ENCODE data around the gene PTPN2. TPM values are rescaled to one million over a fixed set of nuclear protein-coding genes. Genes with fewer than 3 reads are reported as not detected.
A peak's percentile ranks its signal among the peaks of the same experiment; 100 is the strongest.

PTPN2 gene
- total and polyA plus RNA-seq, 9 of the 15 experiments (the other 6 are each of a cell fraction or from before 2014, with no cell fraction given): 36.6 to 66.4 (median 43.8) TPM

- TF ChIP-seq, protein P1, sequence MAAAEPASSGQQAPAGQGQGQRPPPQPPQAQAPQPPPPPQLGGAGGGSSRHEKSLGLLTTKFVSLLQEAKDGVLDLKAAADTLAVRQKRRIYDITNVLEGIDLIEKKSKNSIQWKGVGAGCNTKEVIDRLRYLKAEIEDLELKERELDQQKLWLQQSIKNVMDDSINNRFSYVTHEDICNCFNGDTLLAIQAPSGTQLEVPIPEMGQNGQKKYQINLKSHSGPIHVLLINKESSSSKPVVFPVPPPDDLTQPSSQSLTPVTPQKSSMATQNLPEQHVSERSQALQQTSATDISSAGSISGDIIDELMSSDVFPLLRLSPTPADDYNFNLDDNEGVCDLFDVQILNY (CRISPR knock-in tag; IDR thresholded peaks at IDR 0.05): no peak
- TF ChIP-seq BRF1 (IDR thresholded peaks at IDR 0.05; ENCODE audit: borderline replicate concordance, extremely low read depth, insufficient read length): no peak
- TF ChIP-seq ZNF174 (CRISPR knock-in tag; IDR thresholded peaks at IDR 0.05): no peak
- TF ChIP-seq, protein P2, sequence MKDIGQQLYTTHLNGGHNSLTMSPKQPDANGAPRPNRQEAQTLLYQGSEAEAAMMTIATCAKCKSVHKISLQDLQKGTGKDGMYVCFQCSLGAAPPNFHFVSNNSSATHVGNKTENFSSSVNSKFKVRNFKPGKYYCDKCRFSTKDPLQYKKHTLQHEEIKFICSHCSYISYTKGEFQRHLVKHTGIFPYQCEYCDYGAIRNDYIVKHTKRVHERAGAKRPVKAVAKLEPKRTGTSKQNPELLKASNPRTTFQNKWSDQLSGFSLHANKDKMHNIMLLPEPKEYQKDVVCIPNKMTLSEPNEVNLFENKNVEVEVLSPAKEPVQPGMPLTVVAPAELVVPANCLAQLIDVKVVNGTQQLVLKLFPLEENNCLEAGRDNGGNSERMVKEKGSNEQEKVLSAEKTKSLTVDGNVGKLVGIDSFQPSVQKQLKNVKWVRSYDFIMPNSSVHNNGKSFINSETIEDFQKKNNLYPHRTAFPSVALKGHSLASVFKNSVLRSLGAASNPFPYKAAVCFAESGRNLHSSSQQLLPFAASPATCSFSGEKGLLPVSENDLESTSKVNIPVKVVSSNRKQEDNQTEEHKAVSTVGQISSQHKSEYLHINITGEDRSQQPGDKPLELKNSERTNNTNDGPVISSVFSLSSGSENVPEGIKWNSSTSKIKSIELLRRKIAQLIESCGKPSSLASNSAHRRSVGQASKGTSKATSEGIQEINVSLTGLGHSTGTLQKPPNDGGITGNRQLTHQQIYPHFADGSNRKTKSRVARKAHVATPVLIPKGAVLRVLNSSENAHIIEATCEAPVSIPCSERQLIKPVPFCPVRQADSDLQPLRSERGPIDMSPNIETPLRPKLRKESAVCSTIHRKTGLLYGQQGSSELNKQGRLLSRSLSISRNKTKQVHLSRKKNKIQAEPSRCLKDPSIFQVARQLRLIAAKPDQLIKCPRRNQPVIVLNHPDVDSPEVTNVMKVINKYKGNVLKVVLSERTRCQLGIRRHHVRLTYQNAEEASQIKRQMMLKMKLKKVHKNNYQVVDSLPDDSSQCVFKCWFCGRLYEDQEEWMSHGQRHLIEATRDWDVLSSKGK (CRISPR knock-in tag; IDR thresholded peaks at IDR 0.05): no peak
- no peak for TF ChIP-seq NR4A1 (CRISPR knock-in tag; IDR thresholded peaks at IDR 0.05)
- TF ChIP-seq NR4A1 (tag; IDR thresholded peaks at IDR 0.05): peak; percentile 77; the same call in 1 of the 2 replicates
- TF ChIP-seq, protein P3, sequence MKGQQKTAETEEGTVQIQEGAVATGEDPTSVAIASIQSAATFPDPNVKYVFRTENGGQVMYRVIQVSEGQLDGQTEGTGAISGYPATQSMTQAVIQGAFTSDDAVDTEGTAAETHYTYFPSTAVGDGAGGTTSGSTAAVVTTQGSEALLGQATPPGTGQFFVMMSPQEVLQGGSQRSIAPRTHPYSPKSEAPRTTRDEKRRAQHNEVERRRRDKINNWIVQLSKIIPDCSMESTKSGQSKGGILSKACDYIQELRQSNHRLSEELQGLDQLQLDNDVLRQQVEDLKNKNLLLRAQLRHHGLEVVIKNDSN (CRISPR knock-in tag; IDR thresholded peaks at IDR 0.05): no peak
- TF ChIP-seq MNT (conservative IDR thresholded peaks at IDR 0.05): peak in 1 of 2 experiments; percentile 21; a peak in 1 of 4 replicates
- TF ChIP-seq CBFB (CRISPR knock-in tag; IDR thresholded peaks at IDR 0.05): no peak
- peak; percentile 45; the same call in 1 of the 2 replicates for TF ChIP-seq ZNF766 (CRISPR knock-in tag; conservative IDR thresholded peaks at IDR 0.05)
- no peak for TF ChIP-seq NR2C2 (CRISPR knock-in tag; IDR thresholded peaks at IDR 0.05)
- peak; percentile 54; the same call in 1 of the 2 replicates for TF ChIP-seq NR2C2 (tag; IDR thresholded peaks at IDR 0.05)
- TF ChIP-seq POLR2A (conservative IDR thresholded peaks at IDR 0.05): peak; percentile 67
- TF ChIP-seq, protein P4, sequence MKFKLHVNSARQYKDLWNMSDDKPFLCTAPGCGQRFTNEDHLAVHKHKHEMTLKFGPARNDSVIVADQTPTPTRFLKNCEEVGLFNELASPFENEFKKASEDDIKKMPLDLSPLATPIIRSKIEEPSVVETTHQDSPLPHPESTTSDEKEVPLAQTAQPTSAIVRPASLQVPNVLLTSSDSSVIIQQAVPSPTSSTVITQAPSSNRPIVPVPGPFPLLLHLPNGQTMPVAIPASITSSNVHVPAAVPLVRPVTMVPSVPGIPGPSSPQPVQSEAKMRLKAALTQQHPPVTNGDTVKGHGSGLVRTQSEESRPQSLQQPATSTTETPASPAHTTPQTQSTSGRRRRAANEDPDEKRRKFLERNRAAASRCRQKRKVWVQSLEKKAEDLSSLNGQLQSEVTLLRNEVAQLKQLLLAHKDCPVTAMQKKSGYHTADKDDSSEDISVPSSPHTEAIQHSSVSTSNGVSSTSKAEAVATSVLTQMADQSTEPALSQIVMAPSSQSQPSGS (CRISPR knock-in tag; IDR thresholded peaks at IDR 0.05): no peak
- no peak for TF ChIP-seq NR0B1 (IDR thresholded peaks at IDR 0.05; ENCODE audit: partially characterized antibody)
- TF ChIP-seq HBP1 (CRISPR knock-in tag; IDR thresholded peaks at IDR 0.05): no peak
These were observed 20.0 kb upstream of the PTPN2 start (continued) for GRCh38 chr18:12904012-12904516.

Data from K562 (cell line).